CD8-positive, alpha-beta memory T cell (primary cell): ENCODE measurements around the gene MYH11. TPM values are rescaled to one million over a fixed set of nuclear protein-coding genes. Genes with fewer than 3 reads are reported as not detected.

Source experiments
- CTCF ChIA-PET: fragments of 350-600 bp; sonication (Branson Sonifier 250); formaldehyde crosslinking; loops from one replicate; lab custom pipeline; 2021; ENCODE audit warnings: antibody characterized with exemption; lab: Charles Lee
- POLR2A ChIA-PET: fragments of 350-600 bp; sonication (Branson Sonifier 250); formaldehyde crosslinking; loops from one replicate; lab custom pipeline; 2021; ENCODE audit warnings: antibody characterized with exemption; lab: Charles Lee
- DNase-seq, 5 donors: peaks; one replicate each; pipeline versions ENCODE4 v3.0.0 to v3.0.0-alpha.2; 2020 to 2022; ENCODE audit warnings: mixed read lengths in 1 of 5
- H3K27ac ChIP-seq: one replicate; pipeline ENCODE4 v1.7.0; 2013; ENCODE audit warnings: low read depth, mild to moderate bottlenecking, low read length, moderate library complexity
- H3K27me3 ChIP-seq: 2 replicates; pipeline ENCODE4 v1.7.0; 2013; ENCODE audit warnings: low read length, mild to moderate bottlenecking; ENCODE audit not compliant: insufficient read depth, poor library complexity, severe bottlenecking
- H3K36me3 ChIP-seq: 2 replicates; pipeline ENCODE4 v1.7.0; 2013; ENCODE audit warnings: mild to moderate bottlenecking, low read length, moderate library complexity; ENCODE audit not compliant: insufficient read depth
- H3K4me1 ChIP-seq: 2 replicates; pipeline ENCODE4 v1.7.0; 2013; ENCODE audit warnings: mild to moderate bottlenecking, low read length, moderate library complexity; ENCODE audit not compliant: insufficient read depth
- H3K4me3 ChIP-seq: 2 replicates; pipeline ENCODE4 v1.7.0; 2013; ENCODE audit warnings: mild to moderate bottlenecking, low read length
- H3K9me3 ChIP-seq: 2 replicates; pipeline ENCODE4 v1.7.0; 2013; ENCODE audit warnings: mild to moderate bottlenecking, low read length
- H3K27ac Mint-ChIP-seq, 8 donors: one replicate each; pipeline ENCODE4 v1.8.0; 2020 to 2021; ENCODE audit warnings: mixed read lengths in 8 of 8, mild to moderate bottlenecking in 6 of 8, inconsistent platforms in 3 of 8, moderate library complexity in 3 of 8
- H3K27me3 Mint-ChIP-seq, 2 donors: one replicate each; pipeline ENCODE4 v1.8.0; 2020 to 2021; ENCODE audit warnings: mixed read lengths in 2 of 2, mild to moderate bottlenecking in 1 of 2, moderate library complexity in 1 of 2
- H3K36me3 Mint-ChIP-seq, 3 donors: one replicate each; pipeline ENCODE4 v1.8.0; 2020 to 2021; ENCODE audit warnings: mixed read lengths in 3 of 3, inconsistent platforms in 1 of 3, mild to moderate bottlenecking in 1 of 3
- H3K4me1 Mint-ChIP-seq, 3 donors: one replicate each; pipeline ENCODE4 v1.8.0; 2020 to 2021; ENCODE audit warnings: mixed read lengths in 3 of 3, inconsistent platforms in 1 of 3, mild to moderate bottlenecking in 1 of 3
- H3K4me3 Mint-ChIP-seq, 7 donors: one replicate each; pipeline ENCODE4 v1.8.0; 2020 to 2021; ENCODE audit warnings: mixed read lengths in 7 of 7, mild to moderate bottlenecking in 6 of 7, moderate library complexity in 4 of 7, inconsistent platforms in 2 of 7
- H3K9me3 Mint-ChIP-seq, 5 donors: one replicate each; pipeline ENCODE4 v1.8.0; 2020 to 2022; ENCODE audit warnings: mixed read lengths in 5 of 5, mild to moderate bottlenecking in 3 of 5, moderate library complexity in 2 of 5, inconsistent platforms in 1 of 5
- polyA plus RNA-seq: library from polyadenylated mRNA; unstranded; fragments of 300-500 nt; fragmentation: Illumina TruSeq; gene quantifications from one replicate; pipeline ENCODE4 v1.2.3, GENCODE V29; 2021
- total RNA-seq, 2 experiments: library from RNA; stranded (reverse); gene quantifications; one replicate each; pipeline ENCODE4 v1.2.3, GENCODE V29; 2021

The MYH11 gene
- total RNA-seq (not detected), polyA plus RNA-seq (1.1 TPM)

GRCh38 chr16:15856901-15857698, at the start of gene MYH11:
Gene MYH11, minus strand, starts transcription at chr16:15857028. Its CDS starts 18,776 bp downstream, at chr16:15838252.
- H3K27me3 ChIP-seq, result peaks cover 23% of the 10 kb centered on the region
- peaks cover 7% of the 10 kb centered on the region for H3K4me1 ChIP-seq
- Mint-ChIP-seq H3K36me3 (no peaks in the 10 kb centered on the region), H3K4me3 (peak within 1 kb of the TSS in 6 of 7 donors; percentile 8 to 60 (median 49)), H3K27me3 (peaks cover 22 to 42% of the 10 kb centered on the region in 2 donors), H3K9me3 (no peaks in the 10 kb centered on the region), H3K4me1 (peaks cover 3 to 14% (median 7%) of the 10 kb centered on the region in 3 donors), H3K27ac (peak within 1 kb of the TSS in 1 of 8 donors; percentile 2)
- ChIA-PET POLR2A (no interaction called here), CTCF (no interaction called here)
- no peak within 1 kb of the TSS for H3K4me3 ChIP-seq
- no peak for DNase-seq
- H3K27ac ChIP-seq, result no peak within 1 kb of the TSS
- no peaks in the 10 kb centered on the region for H3K9me3 ChIP-seq
- no peaks in the 10 kb centered on the region for H3K36me3 ChIP-seq

GRCh38 chr16:15906439-15906838, 49.6 kb upstream of the MYH11 start:
- Histone ChIP-seq H3K36me3 (no peaks in the 10 kb centered on the region), H3K4me3 (no peak overlapping the region), H3K4me1 (no peaks in the 10 kb centered on the region), H3K27ac (no peak overlapping the region), H3K27me3 (no peaks in the 10 kb centered on the region), H3K9me3 (no peaks in the 10 kb centered on the region)
- Mint-ChIP-seq H3K9me3 (peaks cover 0 to 5% (median 0%) of the 10 kb centered on the region in 5 donors), H3K27me3 (peaks cover 4 to 5% of the 10 kb centered on the region in 2 donors), H3K27ac (no peak overlapping the region), H3K36me3 (peaks cover 0 to 4% (median 2%) of the 10 kb centered on the region in 3 donors), H3K4me1 (peaks cover 0 to 5% (median 3%) of the 10 kb centered on the region in 3 donors), H3K4me3 (no peak overlapping the region)
- POLR2A ChIA-PET, result no interaction called here
- no peak for DNase-seq
- CTCF ChIA-PET, result no interaction called here

GRCh38 chr16:15903960-15904359, 47.1 kb upstream of the MYH11 start:
- peaks cover 0 to 5% (median 0%) of the 10 kb centered on the region in 5 donors for H3K9me3 Mint-ChIP-seq
- POLR2A ChIA-PET, result no interaction called here
- CTCF ChIA-PET, result no interaction called here

GRCh38 chr16:15900901-15901500, 44.2 kb upstream of the MYH11 start:
- Histone ChIP-seq H3K4me3 (no peak overlapping the region), H3K36me3 (no peaks in the 10 kb centered on the region), H3K27me3 (no peaks in the 10 kb centered on the region), H3K4me1 (no peaks in the 10 kb centered on the region), H3K9me3 (no peaks in the 10 kb centered on the region), H3K27ac (no peak overlapping the region)
- peaks cover 0 to under 1% (median 0%) of the 10 kb centered on the region in 5 donors for H3K9me3 Mint-ChIP-seq
- POLR2A ChIA-PET, result no interaction called here
- peaks cover 4 to 5% of the 10 kb centered on the region in 2 donors for H3K27me3 Mint-ChIP-seq
- no peaks in the 10 kb centered on the region for H3K4me1 Mint-ChIP-seq
- no peak overlapping the region for H3K27ac Mint-ChIP-seq
- no peak overlapping the region for H3K4me3 Mint-ChIP-seq
- CTCF ChIA-PET, result no interaction called here
- no peaks in the 10 kb centered on the region for H3K36me3 Mint-ChIP-seq
- DNase-seq, result no peak

More at GRCh38 chr16:15903960-15904359, 47.1 kb upstream of the MYH11 start:
- H3K4me1 Mint-ChIP-seq, result no peaks in the 10 kb centered on the region
- H3K27ac ChIP-seq, result no peak overlapping the region
- H3K4me1 ChIP-seq, result no peaks in the 10 kb centered on the region
- peaks cover 0 to 4% (median 0%) of the 10 kb centered on the region in 3 donors for H3K36me3 Mint-ChIP-seq
- no peak overlapping the region for H3K27ac Mint-ChIP-seq
- peaks cover 4 to 5% of the 10 kb centered on the region in 2 donors for H3K27me3 Mint-ChIP-seq
- DNase-seq, result no peak
- H3K4me3 Mint-ChIP-seq, result no peak overlapping the region
- H3K9me3 ChIP-seq, result no peaks in the 10 kb centered on the region
- H3K36me3 ChIP-seq, result no peaks in the 10 kb centered on the region
- no peaks in the 10 kb centered on the region for H3K27me3 ChIP-seq
- H3K4me3 ChIP-seq, result no peak overlapping the region

- CTCF ChIA-PET, result no interaction called here
- Mint-ChIP-seq H3K36me3 (no peaks in the 10 kb centered on the region), H3K27ac (no peak overlapping the region), H3K4me3 (no peak overlapping the region), H3K27me3 (peaks cover 4% of the 10 kb centered on the region in 2 donors), H3K9me3 (no peaks in the 10 kb centered on the region), H3K4me1 (no peaks in the 10 kb centered on the region)
- POLR2A ChIA-PET, result no interaction called here
- Histone ChIP-seq H3K4me3 (no peak overlapping the region), H3K4me1 (no peaks in the 10 kb centered on the region), H3K36me3 (no peaks in the 10 kb centered on the region), H3K27me3 (no peaks in the 10 kb centered on the region), H3K9me3 (no peaks in the 10 kb centered on the region), H3K27ac (no peak overlapping the region)
- no peak for DNase-seq
These were observed 43.5 kb upstream of the MYH11 start for GRCh38 chr16:15900357-15900756.

GRCh38 chr16:15899538-15900100, 42.8 kb upstream of the MYH11 start:
- POLR2A ChIA-PET, result no interaction called here
- H3K4me3 Mint-ChIP-seq, result no peak overlapping the region

GRCh38 chr16:15898654-15899053, 41.8 kb upstream of the MYH11 start:
- no peak overlapping the region for H3K4me3 ChIP-seq
- no peak overlapping the region for H3K27ac ChIP-seq
- no peaks in the 10 kb centered on the region for H3K9me3 Mint-ChIP-seq
- no peak overlapping the region for H3K27ac Mint-ChIP-seq
- H3K27me3 Mint-ChIP-seq, result peaks cover 0 to 1% of the 10 kb centered on the region in 2 donors
- no peak for DNase-seq
- H3K36me3 Mint-ChIP-seq, result no peaks in the 10 kb centered on the region
- H3K4me1 ChIP-seq, result no peaks in the 10 kb centered on the region
- ChIA-PET POLR2A (no interaction called here), CTCF (no interaction called here)
- no peaks in the 10 kb centered on the region for H3K27me3 ChIP-seq
- no peaks in the 10 kb centered on the region for H3K9me3 ChIP-seq
- no peaks in the 10 kb centered on the region for H3K36me3 ChIP-seq
- H3K4me1 Mint-ChIP-seq, result no peaks in the 10 kb centered on the region
- peak overlapping the region in 1 of 7 donors; percentile 13 for H3K4me3 Mint-ChIP-seq

More at GRCh38 chr16:15899538-15900100, 42.8 kb upstream of the MYH11 start:
- no peak overlapping the region for H3K4me3 ChIP-seq
- H3K9me3 ChIP-seq, result no peaks in the 10 kb centered on the region
- DNase-seq, result no peak
- Mint-ChIP-seq H3K4me1 (no peaks in the 10 kb centered on the region), H3K9me3 (no peaks in the 10 kb centered on the region), H3K27ac (no peak overlapping the region), H3K36me3 (no peaks in the 10 kb centered on the region), H3K27me3 (peaks cover 1 to 3% of the 10 kb centered on the region in 2 donors)
- H3K4me1 ChIP-seq, result no peaks in the 10 kb centered on the region
- H3K27me3 ChIP-seq, result no peaks in the 10 kb centered on the region
- no peaks in the 10 kb centered on the region for H3K36me3 ChIP-seq
- no peak overlapping the region for H3K27ac ChIP-seq
- CTCF ChIA-PET, result no interaction called here

GRCh38 chr16:15897834-15898254, 41.0 kb upstream of the MYH11 start:
- Histone ChIP-seq H3K4me3 (no peak overlapping the region), H3K27me3 (no peaks in the 10 kb centered on the region), H3K27ac (no peak overlapping the region), H3K36me3 (no peaks in the 10 kb centered on the region), H3K9me3 (no peaks in the 10 kb centered on the region), H3K4me1 (no peaks in the 10 kb centered on the region)
- Mint-ChIP-seq H3K27me3 (peaks cover 0 to 1% of the 10 kb centered on the region in 2 donors), H3K27ac (no peak overlapping the region), H3K36me3 (no peaks in the 10 kb centered on the region), H3K4me3 (no peak overlapping the region), H3K9me3 (no peaks in the 10 kb centered on the region), H3K4me1 (no peaks in the 10 kb centered on the region)
- CTCF ChIA-PET, result interaction anchor here (1.4 kb wide), 1 partner anchor 10 kb away, joined by 4 read pairs; the partner anchor contains the start of gene CEP20
- POLR2A ChIA-PET, result no interaction called here
- no peak for DNase-seq
